H9 (cell line): ENCODE data around the gene MBP. TPM values are rescaled to one million over a fixed set of nuclear protein-coding genes. Genes with fewer than 3 reads are reported as not detected.

ENCODE experiments used
- DNase-seq: peaks from one replicate; pipeline ENCODE4 v3.0.0-alpha.2; 2017
- H2AFZ ChIP-seq: one replicate; pipeline ENCODE4 v1.6.1; 2013; ENCODE audit warnings: mild to moderate bottlenecking, low read length, control low read depth, moderate library complexity
- H2AK5ac ChIP-seq: 2 replicates; pipeline ENCODE4 v1.6.1; 2013; ENCODE audit warnings: low read length, control low read depth, mixed read lengths; ENCODE audit not compliant: insufficient read length
- H2BK120ac ChIP-seq: one replicate; pipeline ENCODE4 v1.6.1; 2013; ENCODE audit warnings: low read depth, mild to moderate bottlenecking, low read length, control low read depth, inconsistent platforms; ENCODE audit not compliant: poor library complexity, severe bottlenecking
- H2BK12ac ChIP-seq: 2 replicates; pipeline ENCODE4 v1.6.1; 2013; ENCODE audit warnings: low read length, control low read depth, mixed read lengths, low read depth; ENCODE audit not compliant: insufficient read length
- H2BK15ac ChIP-seq: 2 replicates; pipeline ENCODE4 v1.6.1; 2013; ENCODE audit warnings: low read depth, low read length, control low read depth
- H2BK20ac ChIP-seq: one replicate; pipeline ENCODE4 v1.6.1; 2013; ENCODE audit warnings: low read depth, mild to moderate bottlenecking, low read length, control low read depth, inconsistent platforms; ENCODE audit not compliant: poor library complexity, severe bottlenecking
- H2BK5ac ChIP-seq: 2 replicates; pipeline ENCODE4 v1.6.1; 2013; ENCODE audit warnings: low read length, control low read depth, mixed read lengths; ENCODE audit not compliant: insufficient read length
- H3K14ac ChIP-seq: 2 replicates; pipeline ENCODE4 v1.6.1; 2013; ENCODE audit warnings: low read length, control low read depth; ENCODE audit not compliant: insufficient read depth
- H3K18ac ChIP-seq: 2 replicates; pipeline ENCODE4 v1.6.1; 2013; ENCODE audit warnings: low read depth, mild to moderate bottlenecking, mixed read lengths, low read length, control low read depth; ENCODE audit not compliant: insufficient read length
- H3K23ac ChIP-seq: 2 replicates; pipeline ENCODE4 v1.6.1; 2013; ENCODE audit warnings: low read length, control low read depth, mixed read lengths, low read depth; ENCODE audit not compliant: insufficient read length
- H3K23me2 ChIP-seq: 2 replicates; pipeline ENCODE4 v1.6.1; 2013; ENCODE audit warnings: low read depth, mild to moderate bottlenecking, mixed read lengths, low read length, control low read depth; ENCODE audit not compliant: insufficient read length, poor library complexity, severe bottlenecking
- H3K27ac ChIP-seq: 2 replicates; pipeline ENCODE4 v1.5.1; 2013; ENCODE audit warnings: low read length, control low read depth, mixed read lengths, low read depth; ENCODE audit not compliant: insufficient read length
- H3K27me3 ChIP-seq: 2 replicates; pipeline ENCODE4 v1.6.1; 2013; ENCODE audit warnings: low read length, control low read depth, inconsistent platforms; ENCODE audit not compliant: insufficient read depth
- H3K4ac ChIP-seq: 2 replicates; pipeline ENCODE4 v1.6.1; 2013; ENCODE audit warnings: low read depth, mild to moderate bottlenecking, control low read depth, inconsistent platforms, low read length, moderate library complexity
- H3K4me1 ChIP-seq: 2 replicates; pipeline ENCODE4 v1.6.1; 2013; ENCODE audit warnings: low read length, control low read depth, inconsistent platforms; ENCODE audit not compliant: insufficient read depth
- H3K4me2 ChIP-seq: 2 replicates; pipeline ENCODE4 v1.6.1; 2013; ENCODE audit warnings: low read length, control low read depth, mixed read lengths; ENCODE audit not compliant: insufficient read length, insufficient read depth
- H3K56ac ChIP-seq: 2 replicates; pipeline ENCODE4 v1.6.1; 2013; ENCODE audit warnings: low read depth, mild to moderate bottlenecking, mixed read lengths, low read length, control low read depth; ENCODE audit not compliant: insufficient read length
- H3K79me1 ChIP-seq: 2 replicates; pipeline ENCODE4 v1.6.1; 2013; ENCODE audit warnings: low read depth, mild to moderate bottlenecking, moderate library complexity, low read length, control low read depth, inconsistent platforms; ENCODE audit not compliant: insufficient read depth, poor library complexity, severe bottlenecking
- H3K79me2 ChIP-seq: 2 replicates; pipeline ENCODE4 v1.6.1; 2013; ENCODE audit warnings: low read length, control low read depth, inconsistent platforms; ENCODE audit not compliant: insufficient read depth
- H3K9ac ChIP-seq: 2 replicates; pipeline ENCODE4 v1.6.1; 2013; ENCODE audit warnings: low read length, control low read depth, mixed read lengths; ENCODE audit not compliant: insufficient read length; ENCODE audit errors: extremely low read depth
- H3K9me3 ChIP-seq: one replicate; pipeline ENCODE4 v1.6.1; 2013; ENCODE audit warnings: low read depth, low read length, inconsistent platforms; ENCODE audit not compliant: control insufficient read depth
- H3T11ph ChIP-seq: one replicate; pipeline ENCODE4 v1.6.1; 2013; ENCODE audit warnings: mild to moderate bottlenecking, low read length, control low read depth, inconsistent platforms
- H4K20me1 ChIP-seq: one replicate; pipeline ENCODE4 v1.6.1; 2013; ENCODE audit not compliant: control insufficient read depth, insufficient read length, insufficient read depth
- H4K5ac ChIP-seq: 2 replicates; pipeline ENCODE4 v1.6.1; 2013; ENCODE audit warnings: low read depth, mild to moderate bottlenecking, mixed read lengths, low read length, control low read depth; ENCODE audit not compliant: insufficient read length
- H4K8ac ChIP-seq: replicated peaks from 2 replicates; pipeline ENCODE4 v1.6.1; 2013; ENCODE audit warnings: low read length, control low read depth, mixed read lengths, low read depth; ENCODE audit not compliant: insufficient read length
- H4K91ac ChIP-seq: 2 replicates; pipeline ENCODE4 v1.6.1; 2013; ENCODE audit warnings: low read depth, mild to moderate bottlenecking, moderate library complexity, mixed read lengths, low read length, control low read depth; ENCODE audit not compliant: insufficient read length
- H3K27ac Mint-ChIP-seq, 3 experiments: 2 replicates in 2 of 3; 3 replicates in 1 of 3; pipeline ENCODE4 v1.8.0; 2020 to 2021; ENCODE audit warnings: mixed read lengths in 3 of 3, mild to moderate bottlenecking in 1 of 3, moderate library complexity in 1 of 3
- H3K27me3 Mint-ChIP-seq: 2 replicates; pipeline ENCODE4 v1.8.0; 2021; ENCODE audit warnings: low read depth, mild to moderate bottlenecking, moderate library complexity, mixed read lengths
- H3K36me3 Mint-ChIP-seq, 3 experiments: 2 replicates in 2 of 3; 3 replicates in 1 of 3; pipeline ENCODE4 v1.8.0; 2020 to 2021; ENCODE audit warnings: low read depth in 3 of 3, mixed read lengths in 3 of 3; ENCODE audit not compliant: insufficient read depth in 1 of 3
- H3K4me1 Mint-ChIP-seq, 2 experiments: 2 replicates each; pipeline ENCODE4 v1.8.0; 2020; ENCODE audit warnings: mixed read lengths in 2 of 2
- H3K4me3 Mint-ChIP-seq, 2 experiments: 2 replicates in 1 of 2; 3 replicates in 1 of 2; pipeline ENCODE4 v1.8.0; 2020 to 2021; ENCODE audit warnings: mild to moderate bottlenecking in 2 of 2, mixed read lengths in 2 of 2, moderate library complexity in 1 of 2
- H3K9me3 Mint-ChIP-seq, 2 experiments: 2 replicates in 1 of 2; 3 replicates in 1 of 2; pipeline ENCODE4 v1.8.0; 2020; ENCODE audit warnings: mild to moderate bottlenecking in 2 of 2, mixed read lengths in 2 of 2, moderate library complexity in 1 of 2
- WGBS: extraction: QIAGEN DNeasy Blood & Tissue Kit; methylation state at CpG from one replicate; pipeline ENCODE4 v1.1.7; 2013; ENCODE audit warnings: missing lambda C conversion rate, low lambda C conversion rate, mixed read lengths; ENCODE audit not compliant: insufficient read length; ENCODE audit errors: extremely low coverage; 5-methylcytosine and 5-hydroxymethylcytosine counted together
- total RNA-seq: library from RNA; stranded (reverse); gene quantifications from 2 replicates; pipeline ENCODE4 v1.2.1, GENCODE V29; 2021
- TF ChIP-seq, protein P1 (sequence below): fragments of 200-600 bp; sonication (generic); conservative IDR thresholded peaks from 3 replicates; pipeline ENCODE4 v1.8.0; 2021; ENCODE audit warnings: antibody characterized with exemption, mild to moderate bottlenecking

MBP gene
- total RNA-seq, 1 experiment from 2014 or later = 8.6 TPM

DNA sequence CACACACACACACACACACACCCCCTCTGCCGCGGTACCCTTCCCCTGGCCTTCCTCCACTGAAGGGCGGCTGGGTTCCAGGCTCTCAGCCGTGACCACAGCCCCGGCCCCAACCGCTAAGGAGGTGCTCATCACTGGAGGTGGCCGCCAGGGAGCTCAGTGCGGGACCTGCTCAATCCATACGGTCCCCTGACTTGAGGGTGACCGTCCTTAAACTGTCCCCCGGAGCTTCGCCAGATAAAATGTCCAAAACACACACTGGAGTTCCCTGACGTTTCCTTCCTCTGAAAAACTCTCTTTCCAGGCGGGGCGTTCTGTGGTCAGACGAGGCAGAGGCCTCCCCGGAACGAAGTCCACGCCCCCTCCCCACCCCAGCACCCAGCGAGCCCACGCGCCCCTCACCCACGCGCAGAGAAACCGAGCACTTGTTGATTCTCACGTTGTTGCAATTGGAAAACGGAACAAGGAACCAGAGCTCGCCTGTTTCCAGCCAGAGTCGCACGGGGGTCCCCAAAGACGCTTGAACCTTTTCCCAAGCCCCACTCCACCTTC lies 1.4 kb downstream of the MBP start:
- peak overlapping the region; percentile 72 to 87 for H3K4me3 Mint-ChIP-seq
- peaks cover 48% of the 10 kb centered on the region for H3K27me3 Mint-ChIP-seq
- peaks cover 0 to 2% (median 0%) of the 10 kb centered on the region in 3 experiments; a peak in 3 of 7 replicates for H3K36me3 Mint-ChIP-seq
- no peak overlapping the region for H3T11ph ChIP-seq
- peak overlapping the region; percentile 46 for H3K4me2 ChIP-seq
- no peak overlapping the region; the same call in 1 of the 2 replicates for H3K14ac ChIP-seq
- H3K4ac ChIP-seq = no peak overlapping the region
- H2AK5ac ChIP-seq = no peak overlapping the region
- no peaks in the 10 kb centered on the region for H4K20me1 ChIP-seq
- H3K79me1 ChIP-seq = no peaks in the 10 kb centered on the region
- no peak overlapping the region for H3K56ac ChIP-seq
- no peak overlapping the region for H4K8ac ChIP-seq
- peaks cover 14% of the 10 kb centered on the region for H3K23me2 ChIP-seq
- TF ChIP-seq, protein P1, sequence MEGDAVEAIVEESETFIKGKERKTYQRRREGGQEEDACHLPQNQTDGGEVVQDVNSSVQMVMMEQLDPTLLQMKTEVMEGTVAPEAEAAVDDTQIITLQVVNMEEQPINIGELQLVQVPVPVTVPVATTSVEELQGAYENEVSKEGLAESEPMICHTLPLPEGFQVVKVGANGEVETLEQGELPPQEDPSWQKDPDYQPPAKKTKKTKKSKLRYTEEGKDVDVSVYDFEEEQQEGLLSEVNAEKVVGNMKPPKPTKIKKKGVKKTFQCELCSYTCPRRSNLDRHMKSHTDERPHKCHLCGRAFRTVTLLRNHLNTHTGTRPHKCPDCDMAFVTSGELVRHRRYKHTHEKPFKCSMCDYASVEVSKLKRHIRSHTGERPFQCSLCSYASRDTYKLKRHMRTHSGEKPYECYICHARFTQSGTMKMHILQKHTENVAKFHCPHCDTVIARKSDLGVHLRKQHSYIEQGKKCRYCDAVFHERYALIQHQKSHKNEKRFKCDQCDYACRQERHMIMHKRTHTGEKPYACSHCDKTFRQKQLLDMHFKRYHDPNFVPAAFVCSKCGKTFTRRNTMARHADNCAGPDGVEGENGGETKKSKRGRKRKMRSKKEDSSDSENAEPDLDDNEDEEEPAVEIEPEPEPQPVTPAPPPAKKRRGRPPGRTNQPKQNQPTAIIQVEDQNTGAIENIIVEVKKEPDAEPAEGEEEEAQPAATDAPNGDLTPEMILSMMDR = no peak
- H3K4me1 Mint-ChIP-seq = peaks cover 11 to 15% of the 10 kb centered on the region in 2 experiments
- H2BK15ac ChIP-seq = no peak overlapping the region
- H3K23ac ChIP-seq = no peak overlapping the region
- no peak overlapping the region for H3K27ac ChIP-seq
- H2BK120ac ChIP-seq = no peak overlapping the region
- H3K18ac ChIP-seq = no peak overlapping the region
- no peak overlapping the region for H3K9ac ChIP-seq
- H4K91ac ChIP-seq = no peak overlapping the region
- H2BK12ac ChIP-seq = no peak overlapping the region
- WGBS = no CpG with 5 or more reads among the region's 31 CpGs
- no peak overlapping the region for H2BK20ac ChIP-seq
- H3K9me3 Mint-ChIP-seq = no peaks in the 10 kb centered on the region; a peak in 2 of 5 replicates
- no peak overlapping the region for H2AFZ ChIP-seq
- H4K5ac ChIP-seq = no peak overlapping the region
- no peaks in the 10 kb centered on the region for H3K9me3 ChIP-seq
- H3K27me3 ChIP-seq = peaks cover 2% of the 10 kb centered on the region; the same call in 1 of the 2 replicates
- no peak for DNase-seq
- H2BK5ac ChIP-seq = no peak overlapping the region
- peaks cover 2% of the 10 kb centered on the region; the same call in 1 of the 2 replicates for H3K79me2 ChIP-seq
- H3K27ac Mint-ChIP-seq = no peak overlapping the region; a peak in 1 of 7 replicates
- H3K4me1 ChIP-seq = no peaks in the 10 kb centered on the region
